Stimulated activated CD4-positive, alpha-beta T cell treated with anti-CD3 and anti-CD28 coated beads, Interleukin-2, amount 100 ng/mL, for 24 hours (primary cell): ENCODE measurements around the gene ZBTB25.
A peak's percentile ranks its signal among the peaks of the same experiment; 100 is the strongest.

Experiments used
- DNase-seq, 2 donors: peaks; one replicate each; pipeline ENCODE4 v3.0.0-alpha.2; 2020

The ZBTB25 gene

GRCh38 chr14:64474698-64475097, 28.9 kb downstream of the ZBTB25 start:
- no peak for DNase-seq

GRCh38 chr14:64474041-64474440, 29.6 kb downstream of the ZBTB25 start:
- no peak for DNase-seq

- DNase-seq: no peak
Observed at GRCh38 chr14:64468451-64468850, 35.2 kb downstream of the ZBTB25 start.

- no peak for DNase-seq
Observed at GRCh38 chr14:64467566-64467965, 36.1 kb downstream of the ZBTB25 start.

- DNase-seq: no peak
Observed at GRCh38 chr14:64467101-64467500, 36.5 kb downstream of the ZBTB25 start.

- DNase-seq: no peak
Observed at GRCh38 chr14:64465831-64466554, 37.6 kb downstream of the ZBTB25 start.

- DNase-seq: peak; percentile 65 to 70
Observed at GRCh38 chr14:64465191-64465822, 38.3 kb downstream of the ZBTB25 start, which contains the start of gene AKAP5. AKAP5 (plus strand) TSS chr14:64465499; CDS start chr14:64468395, 2,896 bp downstream.

GRCh38 chr14:64464651-64465050, 39.0 kb downstream of the ZBTB25 start:
- no peak for DNase-seq

- no peak for DNase-seq
Observed at GRCh38 chr14:64463873-64464272, 39.8 kb downstream of the ZBTB25 start.

GRCh38 chr14:64463195-64463594, 40.4 kb downstream of the ZBTB25 start:
- DNase-seq: no peak

GRCh38 chr14:64461221-64461620, 42.4 kb downstream of the ZBTB25 start:
- no peak for DNase-seq

- no peak for DNase-seq
Observed at GRCh38 chr14:64459405-64460136, 44.1 kb downstream of the ZBTB25 start.

GRCh38 chr14:64454671-64455070, 49.0 kb downstream of the ZBTB25 start:
- DNase-seq: no peak

- DNase-seq: no peak
Observed at GRCh38 chr14:64450255-64450654, 53.4 kb downstream of the ZBTB25 start.

- DNase-seq: no peak
Observed at GRCh38 chr14:64447876-64448670, 55.6 kb downstream of the ZBTB25 start.

- peak in 1 of 2 donors; percentile 34 for DNase-seq
Observed at GRCh38 chr14:64444984-64445845, 58.4 kb downstream of the ZBTB25 start.

GRCh38 chr14:64444140-64444539, 59.5 kb downstream of the ZBTB25 start:
- no peak for DNase-seq

GRCh38 chr14:64442300-64442988, 61.2 kb downstream of the ZBTB25 start:
- DNase-seq: no peak

- DNase-seq: no peak
Observed at GRCh38 chr14:64440494-64440893, 63.1 kb downstream of the ZBTB25 start.

- DNase-seq: no peak
Observed at GRCh38 chr14:64439141-64439540, 64.5 kb downstream of the ZBTB25 start.

- DNase-seq: no peak
Observed at GRCh38 chr14:64438181-64438841, 65.3 kb downstream of the ZBTB25 start.
